ENCODE data around the gene ARHGEF16.

ARHGEF16 gene

GRCh38 chr1:3460672-3461131 is 6.2 kb downstream of the ARHGEF16 start:
- no peak overlapping the region for H3K4me3 ChIP-seq (ENCODE audit: low read depth, low read length)
- TF ChIP-seq, protein P1, sequence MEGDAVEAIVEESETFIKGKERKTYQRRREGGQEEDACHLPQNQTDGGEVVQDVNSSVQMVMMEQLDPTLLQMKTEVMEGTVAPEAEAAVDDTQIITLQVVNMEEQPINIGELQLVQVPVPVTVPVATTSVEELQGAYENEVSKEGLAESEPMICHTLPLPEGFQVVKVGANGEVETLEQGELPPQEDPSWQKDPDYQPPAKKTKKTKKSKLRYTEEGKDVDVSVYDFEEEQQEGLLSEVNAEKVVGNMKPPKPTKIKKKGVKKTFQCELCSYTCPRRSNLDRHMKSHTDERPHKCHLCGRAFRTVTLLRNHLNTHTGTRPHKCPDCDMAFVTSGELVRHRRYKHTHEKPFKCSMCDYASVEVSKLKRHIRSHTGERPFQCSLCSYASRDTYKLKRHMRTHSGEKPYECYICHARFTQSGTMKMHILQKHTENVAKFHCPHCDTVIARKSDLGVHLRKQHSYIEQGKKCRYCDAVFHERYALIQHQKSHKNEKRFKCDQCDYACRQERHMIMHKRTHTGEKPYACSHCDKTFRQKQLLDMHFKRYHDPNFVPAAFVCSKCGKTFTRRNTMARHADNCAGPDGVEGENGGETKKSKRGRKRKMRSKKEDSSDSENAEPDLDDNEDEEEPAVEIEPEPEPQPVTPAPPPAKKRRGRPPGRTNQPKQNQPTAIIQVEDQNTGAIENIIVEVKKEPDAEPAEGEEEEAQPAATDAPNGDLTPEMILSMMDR (IDR thresholded peaks at IDR 0.05; ENCODE audit: insufficient read depth, low read depth, low read length, missing control alignments), result no peak

DNA sequence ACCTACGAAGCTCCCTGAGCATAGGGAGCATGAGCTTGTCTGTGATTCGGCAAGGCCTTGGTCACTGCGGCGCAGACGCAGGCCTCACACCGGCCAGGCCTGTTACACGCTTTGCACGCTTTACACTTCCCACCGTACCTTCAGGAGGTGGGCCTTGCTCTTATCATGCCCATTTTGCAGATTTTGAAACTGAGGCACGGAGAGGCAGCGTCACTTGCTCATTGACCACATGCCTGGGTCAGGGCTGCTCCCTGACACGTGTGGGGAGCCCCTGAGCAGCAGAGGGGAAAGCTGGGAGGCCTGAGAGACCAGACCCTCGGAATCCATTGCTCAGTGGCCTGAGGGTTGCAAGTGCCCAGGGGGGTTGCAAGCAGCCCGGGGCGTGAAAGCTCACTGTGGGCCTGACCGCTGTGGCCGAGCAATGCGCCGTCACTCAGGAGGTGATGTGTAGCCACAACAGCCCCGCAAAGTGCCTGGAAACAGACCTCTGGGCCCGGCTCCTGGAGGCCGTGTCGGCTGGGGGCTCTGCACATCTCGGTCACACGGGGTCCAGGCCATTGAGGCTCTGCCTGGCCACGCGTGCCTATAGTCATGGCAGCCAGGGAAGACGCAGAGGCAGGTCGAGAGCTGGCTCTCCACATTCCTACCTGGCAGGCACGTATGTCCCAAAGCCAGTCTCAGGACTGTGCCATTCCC is 6.9 kb downstream of the ARHGEF16 start:
- TF ChIP-seq, protein P1 (IDR thresholded peaks at IDR 0.05; ENCODE audit: insufficient read depth, low read depth, low read length, missing control alignments), result no peak
- DNase-seq (ENCODE audit: low read depth), result no peak
- no peak overlapping the region for H3K4me3 ChIP-seq (ENCODE audit: low read depth, low read length)

More at GRCh38 chr1:3460672-3461131, 6.2 kb downstream of the ARHGEF16 start:
- no peak for DNase-seq (ENCODE audit: low read depth)

DNA sequence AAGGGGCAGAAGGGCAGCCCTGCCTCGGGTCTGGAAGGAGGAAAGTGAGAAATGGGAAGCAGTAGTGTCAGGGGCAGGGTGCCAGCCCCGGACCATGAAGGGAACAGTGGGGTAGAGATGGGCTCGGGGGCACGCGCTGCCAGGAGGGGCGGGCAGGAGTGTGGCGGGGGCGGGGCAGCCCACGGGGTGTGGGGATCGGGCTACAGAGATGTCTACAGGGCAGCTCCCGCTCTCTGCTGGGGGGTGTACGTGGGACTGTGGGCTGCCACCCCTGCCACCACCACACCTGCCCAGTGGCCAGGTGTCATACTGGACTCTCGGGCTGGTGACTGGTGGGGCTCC is 7.4 kb downstream of the ARHGEF16 start:
- DNase-seq (ENCODE audit: low read depth), result no peak
- H3K4me3 ChIP-seq (ENCODE audit: low read depth, low read length), result no peak overlapping the region
- TF ChIP-seq, protein P1 (IDR thresholded peaks at IDR 0.05; ENCODE audit: insufficient read depth, low read depth, low read length, missing control alignments), result no peak

GRCh38 chr1:3462356-3463012 is 8.0 kb downstream of the ARHGEF16 start:
- H3K4me3 ChIP-seq (ENCODE audit: low read depth, low read length), result no peak overlapping the region
- no peak for DNase-seq (ENCODE audit: low read depth)
- TF ChIP-seq, protein P1 (IDR thresholded peaks at IDR 0.05; ENCODE audit: insufficient read depth, low read depth, low read length, missing control alignments), result no peak

- TF ChIP-seq, protein P1 (IDR thresholded peaks at IDR 0.05; ENCODE audit: insufficient read depth, low read depth, low read length, missing control alignments), result no peak
- no peak for DNase-seq (ENCODE audit: low read depth)
These were observed 8.5 kb downstream of the ARHGEF16 start for GRCh38 chr1:3463013-3463385.

DNA sequence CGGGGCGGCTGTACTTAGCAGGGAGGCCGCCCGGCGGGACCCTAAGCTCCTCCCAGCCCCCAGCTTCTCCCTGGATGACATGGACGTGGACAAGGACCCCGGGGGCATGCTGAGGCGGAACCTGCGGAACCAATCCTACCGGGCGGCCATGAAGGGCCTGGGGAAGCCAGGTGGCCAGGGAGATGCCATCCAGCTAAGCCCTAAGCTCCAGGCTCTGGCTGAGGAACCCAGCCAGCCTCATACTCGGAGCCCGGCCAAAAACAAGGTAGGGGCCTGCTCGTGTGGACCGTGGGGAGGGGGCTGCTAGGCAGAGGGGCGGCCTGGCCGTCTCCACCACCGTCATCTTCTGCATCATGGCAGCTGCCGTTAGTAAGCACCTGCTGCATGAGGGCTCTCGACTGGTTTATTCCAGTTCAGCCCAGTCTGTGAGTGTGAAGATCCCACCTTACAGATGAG is 9.0 kb downstream of the ARHGEF16 start:
- TF ChIP-seq, protein P1 (IDR thresholded peaks at IDR 0.05; ENCODE audit: insufficient read depth, low read depth, low read length, missing control alignments), result no peak
- DNase-seq (ENCODE audit: low read depth), result no peak
- no peak overlapping the region for H3K4me3 ChIP-seq (ENCODE audit: low read depth, low read length)

More at GRCh38 chr1:3463013-3463385, 8.5 kb downstream of the ARHGEF16 start:
- no peak overlapping the region for H3K4me3 ChIP-seq (ENCODE audit: low read depth, low read length)
